HepG2 (cell line): Measurements from ENCODE around the gene STK39. TPM values are rescaled to one million over a fixed set of nuclear protein-coding genes. Genes with fewer than 3 reads are reported as not detected.
A peak's percentile ranks its signal among the peaks of the same experiment; 100 is the strongest.

Experiments
- ARHGAP35 ChIP-seq: sonication (generic); formaldehyde crosslinking; IDR thresholded peaks from 2 replicates; pipeline ENCODE4 v1.9.0; 2022; ENCODE audit warnings: mild to moderate bottlenecking, inconsistent platforms, moderate library complexity, missing genetic modification reagents, borderline replicate concordance
- ARNTL ChIP-seq: sonication (generic); formaldehyde crosslinking; IDR thresholded peaks from 2 replicates; pipeline ENCODE4 v1.4.0; 2020; ENCODE audit warnings: mild to moderate bottlenecking, missing genetic modification reagents
- CENPT ChIP-seq: sonication (generic); formaldehyde crosslinking; IDR thresholded peaks from 2 replicates; pipeline ENCODE4 v1.8.0; 2022; ENCODE audit warnings: low read depth, mild to moderate bottlenecking, moderate library complexity, missing genetic modification reagents
- DNMT1 ChIP-seq: sonication (generic); formaldehyde crosslinking; IDR thresholded peaks from 2 replicates; pipeline ENCODE4 v1.5.1; 2020; ENCODE audit warnings: mild to moderate bottlenecking, missing genetic modification reagents
- FOXJ3 ChIP-seq: sonication (generic); formaldehyde crosslinking; IDR thresholded peaks from 2 replicates; pipeline ENCODE4 v1.4.0; 2020; ENCODE audit warnings: missing genetic modification reagents, mild to moderate bottlenecking, borderline replicate concordance
- GFI1 ChIP-seq: sonication (generic); formaldehyde crosslinking; IDR thresholded peaks from 2 replicates; pipeline ENCODE4 v1.5.0; 2020; ENCODE audit warnings: missing genetic modification reagents, mild to moderate bottlenecking, borderline replicate concordance
- GTF2F1 ChIP-seq: fragments of 150-350 bp; IDR thresholded peaks from 2 replicates; pipeline ENCODE4 v1.6.1; 2014; ENCODE audit warnings: low read length
- HOXA9 ChIP-seq: sonication (generic); formaldehyde crosslinking; IDR thresholded peaks from 2 replicates; pipeline ENCODE4 v1.8.1; 2022; ENCODE audit warnings: missing genetic modification reagents, mild to moderate bottlenecking, moderate library complexity, borderline replicate concordance
- KDM4B ChIP-seq: sonication (generic); formaldehyde crosslinking; IDR thresholded peaks from 2 replicates; pipeline ENCODE4 v1.4.0; 2020; ENCODE audit warnings: missing genetic modification reagents
- NFATC3 ChIP-seq: sonication (generic); formaldehyde crosslinking; IDR thresholded peaks from 2 replicates; pipeline ENCODE4 v1.5.1; 2020; ENCODE audit warnings: mild to moderate bottlenecking, missing genetic modification reagents
- NFE2L1 ChIP-seq: sonication (generic); formaldehyde crosslinking; IDR thresholded peaks from 2 replicates; pipeline ENCODE4 v1.4.0; 2020; ENCODE audit warnings: missing genetic modification reagents, mild to moderate bottlenecking, borderline replicate concordance
- NR2F1 ChIP-seq, 2 experiments: fragments of 450-650 bp in 1 of 2; formaldehyde crosslinking in 1 of 2; IDR thresholded peaks; 2 replicates each; pipeline versions ENCODE4 v1.5.0 to v1.6.1; 2016 to 2020; ENCODE audit warnings: mild to moderate bottlenecking in 1 of 2, missing compliant biosample characterization in 1 of 2, missing genetic modification reagents in 1 of 2, moderate library complexity in 1 of 2
- PITX1 ChIP-seq: sonication (generic); formaldehyde crosslinking; IDR thresholded peaks from 2 replicates; pipeline ENCODE4 v1.5.1; 2020; ENCODE audit warnings: mild to moderate bottlenecking, missing genetic modification reagents
- RXRB ChIP-seq: IDR thresholded peaks from 2 replicates; pipeline ENCODE4 v1.6.1; 2016; ENCODE audit warnings: borderline replicate concordance, missing genetic modification reagents, missing compliant biosample characterization
- YEATS4 ChIP-seq: sonication (generic); formaldehyde crosslinking; IDR thresholded peaks from 2 replicates; pipeline ENCODE4 v1.4.0; 2020; ENCODE audit warnings: missing genetic modification reagents, borderline replicate concordance
- ZFP41 ChIP-seq: sonication (generic); formaldehyde crosslinking; IDR thresholded peaks from 2 replicates; pipeline ENCODE4 v1.4.0; 2020; ENCODE audit warnings: mild to moderate bottlenecking, missing genetic modification reagents, borderline replicate concordance
- ZNF10 ChIP-seq: sonication (generic); formaldehyde crosslinking; IDR thresholded peaks from 2 replicates; pipeline ENCODE4 v1.4.0; 2020; ENCODE audit warnings: mild to moderate bottlenecking, low read depth, missing genetic modification reagents, borderline replicate concordance
- ZNF180 ChIP-seq: sonication (generic); formaldehyde crosslinking; IDR thresholded peaks from 2 replicates; pipeline ENCODE4 v1.4.0; 2020; ENCODE audit warnings: low read depth, missing genetic modification reagents, borderline replicate concordance
- ZNF331 ChIP-seq: sonication (generic); formaldehyde crosslinking; IDR thresholded peaks from 2 replicates; pipeline ENCODE4 v1.4.0; 2020; ENCODE audit warnings: missing genetic modification reagents
- ZNF644 ChIP-seq: IDR thresholded peaks from 2 replicates; pipeline ENCODE4 v1.6.1; 2016; ENCODE audit warnings: low read depth
- ZNF703 ChIP-seq: sonication (generic); formaldehyde crosslinking; IDR thresholded peaks from 2 replicates; pipeline ENCODE4 v1.5.1; 2020; ENCODE audit warnings: missing genetic modification reagents, mild to moderate bottlenecking, moderate library complexity, borderline replicate concordance
- ZNF773 ChIP-seq: sonication (generic); formaldehyde crosslinking; IDR thresholded peaks from 2 replicates; pipeline ENCODE4 v1.4.0; 2020; ENCODE audit warnings: missing genetic modification reagents, borderline replicate concordance
- ZNF850 ChIP-seq: sonication (generic); formaldehyde crosslinking; conservative IDR thresholded peaks from 2 replicates; pipeline ENCODE4 v1.9.0; 2021; ENCODE audit warnings: mild to moderate bottlenecking, missing genetic modification reagents
- ZSCAN21 ChIP-seq: sonication (generic); formaldehyde crosslinking; IDR thresholded peaks from 2 replicates; pipeline ENCODE4 v1.8.0; 2022; ENCODE audit warnings: mild to moderate bottlenecking, missing genetic modification reagents, moderate library complexity, borderline replicate concordance
- ZZZ3 ChIP-seq: sonication (generic); formaldehyde crosslinking; IDR thresholded peaks from 2 replicates; pipeline ENCODE4 v1.4.0; 2020; ENCODE audit warnings: missing genetic modification reagents, mild to moderate bottlenecking, borderline replicate concordance
- polyA plus RNA-seq, 8 experiments: library from polyadenylated mRNA; depleted of rRNA in 3 of 8; stranded (reverse) in 7 of 8; unstranded in 1 of 8; fragments of >200 nt; fragmentation: Illumina TruSeq in 4 of 8; extraction: Trizol in 4 of 8; gene quantifications; 2 replicates each; pipeline versions ENCODE4 v1.2.1 to v1.2.3, GENCODE V29; 2011 to 2016; ENCODE audit warnings: low read depth in 4 of 8, missing spikeins in 1 of 8, mixed read lengths in 1 of 8; ENCODE audit not compliant: insufficient read depth in 1 of 8
- total RNA-seq, 5 experiments: library from RNA; depleted of rRNA; stranded (reverse); fragments of >200 nt; fragmentation: Illumina TruSeq; extraction: Trizol; gene quantifications; 2 replicates each; pipeline ENCODE4 v1.2.3, GENCODE V29; 2016; ENCODE audit warnings: low read depth in 1 of 5
- TF ChIP-seq, protein P1 (sequence below): sonication (generic); formaldehyde crosslinking; conservative IDR thresholded peaks from 2 replicates; pipeline ENCODE4 v1.8.1; 2023; ENCODE audit warnings: missing genetic modification reagents
- TF ChIP-seq, protein P2 (sequence below): sonication (generic); formaldehyde crosslinking; IDR thresholded peaks from 2 replicates; pipeline ENCODE4 v1.4.0; 2020; ENCODE audit warnings: missing genetic modification reagents

The STK39 gene
- total and polyA plus RNA-seq, 2 of the 13 experiments (the other 11 are each of a cell fraction or from before 2014, with no cell fraction given), result 27.3 to 38.4 TPM

DNA sequence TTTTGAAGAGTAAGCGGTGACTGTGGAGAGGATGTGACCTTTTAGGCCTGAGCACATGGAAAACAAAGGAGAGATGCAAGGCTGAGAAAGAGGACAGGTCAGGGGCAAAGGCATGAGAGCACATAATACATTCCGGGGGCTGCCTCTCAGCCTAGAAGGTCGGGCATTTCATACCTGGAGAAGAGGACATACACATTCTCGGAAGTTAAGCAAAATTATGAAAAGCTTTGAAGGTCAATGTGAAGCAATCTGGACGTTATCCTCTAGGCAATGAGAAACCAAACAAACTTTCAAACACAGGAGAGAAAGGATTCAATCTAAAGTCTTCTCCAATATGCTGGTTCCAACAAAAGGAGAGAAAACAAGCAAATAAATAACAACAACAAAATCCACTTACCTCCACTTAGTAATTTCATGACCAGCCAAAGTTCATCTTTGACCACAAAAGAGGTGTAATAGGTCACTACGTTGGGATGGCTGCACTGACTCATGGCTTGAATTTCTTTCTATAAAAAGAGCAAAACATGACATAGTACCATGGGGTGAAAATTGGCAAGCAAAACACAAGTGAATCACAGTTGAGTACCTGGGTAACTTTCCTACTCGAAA, 80.4 kb downstream of the STK39 start (continued):
- TF ChIP-seq ARHGAP35 (no peak), ZNF10 (CRISPR knock-in tag) (no peak), KDM4B (CRISPR knock-in tag) (no peak), ZFP41 (CRISPR knock-in tag) (no peak), ARNTL (CRISPR knock-in tag) (peak; percentile 31; the same call in 1 of the 2 replicates), CENPT (no peak), HOXA9 (CRISPR knock-in tag) (no peak), ZNF850 (no peak), ZNF180 (CRISPR knock-in tag) (no peak), ZSCAN21 (CRISPR knock-in tag) (no peak), NR2F1 (CRISPR knock-in tag; IDR thresholded peaks at IDR 0.05) (peak; percentile 57 to 84), NFATC3 (CRISPR knock-in tag) (no peak), GFI1 (CRISPR knock-in tag) (peak; percentile 74), ZNF773 (no peak), PITX1 (CRISPR knock-in tag) (0 out of 2 replicates have a peak, but pooled peaks have one; percentile 42), FOXJ3 (CRISPR knock-in tag) (peak; percentile 92; the same call in 1 of the 2 replicates), RXRB (CRISPR knock-in tag) (peak; percentile 83), ZZZ3 (CRISPR knock-in tag) (no peak), ZNF331 (CRISPR knock-in tag) (peak; percentile 75; the same call in 1 of the 2 replicates), ZNF644 (CRISPR knock-in tag) (0 out of 2 replicates have a peak, but pooled peaks have one; percentile 12), ZNF703 (CRISPR knock-in tag) (no peak), DNMT1 (no peak), YEATS4 (CRISPR knock-in tag) (peak; percentile 29), GTF2F1 (no peak), NFE2L1 (no peak)
- TF ChIP-seq, protein P1, sequence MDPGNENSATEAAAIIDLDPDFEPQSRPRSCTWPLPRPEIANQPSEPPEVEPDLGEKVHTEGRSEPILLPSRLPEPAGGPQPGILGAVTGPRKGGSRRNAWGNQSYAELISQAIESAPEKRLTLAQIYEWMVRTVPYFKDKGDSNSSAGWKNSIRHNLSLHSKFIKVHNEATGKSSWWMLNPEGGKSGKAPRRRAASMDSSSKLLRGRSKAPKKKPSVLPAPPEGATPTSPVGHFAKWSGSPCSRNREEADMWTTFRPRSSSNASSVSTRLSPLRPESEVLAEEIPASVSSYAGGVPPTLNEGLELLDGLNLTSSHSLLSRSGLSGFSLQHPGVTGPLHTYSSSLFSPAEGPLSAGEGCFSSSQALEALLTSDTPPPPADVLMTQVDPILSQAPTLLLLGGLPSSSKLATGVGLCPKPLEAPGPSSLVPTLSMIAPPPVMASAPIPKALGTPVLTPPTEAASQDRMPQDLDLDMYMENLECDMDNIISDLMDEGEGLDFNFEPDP (CRISPR knock-in tag), result no peak
- TF ChIP-seq, protein P2, sequence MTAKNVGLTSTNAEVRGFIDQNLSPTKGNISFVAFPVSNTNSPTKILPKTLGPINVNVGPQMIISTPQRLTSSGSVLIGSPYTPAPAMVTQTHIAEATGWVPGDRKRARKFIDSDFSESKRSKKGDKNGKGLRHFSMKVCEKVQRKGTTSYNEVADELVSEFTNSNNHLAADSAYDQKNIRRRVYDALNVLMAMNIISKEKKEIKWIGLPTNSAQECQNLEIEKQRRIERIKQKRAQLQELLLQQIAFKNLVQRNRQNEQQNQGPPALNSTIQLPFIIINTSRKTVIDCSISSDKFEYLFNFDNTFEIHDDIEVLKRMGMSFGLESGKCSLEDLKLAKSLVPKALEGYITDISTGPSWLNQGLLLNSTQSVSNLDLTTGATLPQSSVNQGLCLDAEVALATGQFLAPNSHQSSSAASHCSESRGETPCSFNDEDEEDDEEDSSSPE (CRISPR knock-in tag), result no peak
